Measurements from ENCODE around the gene DYSF. TPM values are rescaled to one million over a fixed set of nuclear protein-coding genes. Genes with fewer than 3 reads are reported as not detected.

DYSF gene
- total and polyA plus RNA-seq, 2 donors: 5.8 to 9.2 TPM

- Histone ChIP-seq H3K9me3 (ENCODE audit: control insufficient read depth in 2 of 2, insufficient read depth in 1 of 2, low read length in 1 of 2) (peaks cover 6 to 18% of the 10 kb centered on the region in 2 donors), H3K4me1 (ENCODE audit: control insufficient read depth in 2 of 2, insufficient read depth in 2 of 2, low read length in 2 of 2) (no peaks in the 10 kb centered on the region), H3K27me3 (ENCODE audit: control insufficient read depth in 2 of 2, insufficient read depth in 1 of 2, low read length in 1 of 2) (no peaks in the 10 kb centered on the region), H3K36me3 (ENCODE audit: control insufficient read depth in 2 of 2, insufficient read depth in 2 of 2, low read length in 1 of 2) (no peaks in the 10 kb centered on the region), H3K27ac (ENCODE audit: low read depth in 1 of 2, low read length in 1 of 2) (no peak overlapping the region), H3K4me3 (ENCODE audit: low read length in 2 of 2) (no peak overlapping the region)
- WGBS: 99% methylated on average over 10 of the region's 10 CpGs
- DNase-seq (ENCODE audit: low read depth in 6 of 9, low spot score in 9 of 9): no peak
These were observed 117.2 kb downstream of the DYSF start for GRCh38 chr2:71570511-71570910.

- Histone ChIP-seq H3K27ac (ENCODE audit: low read depth in 1 of 2, low read length in 1 of 2) (no peak overlapping the region), H3K4me3 (ENCODE audit: low read length in 2 of 2) (no peak overlapping the region), H3K9me3 (ENCODE audit: control insufficient read depth in 2 of 2, insufficient read depth in 1 of 2, low read length in 1 of 2) (peaks cover 6 to 18% of the 10 kb centered on the region in 2 donors), H3K36me3 (ENCODE audit: control insufficient read depth in 2 of 2, insufficient read depth in 2 of 2, low read length in 1 of 2) (no peaks in the 10 kb centered on the region), H3K27me3 (ENCODE audit: control insufficient read depth in 2 of 2, insufficient read depth in 1 of 2, low read length in 1 of 2) (no peaks in the 10 kb centered on the region), H3K4me1 (ENCODE audit: control insufficient read depth in 2 of 2, insufficient read depth in 2 of 2, low read length in 2 of 2) (no peaks in the 10 kb centered on the region)
- DNase-seq (ENCODE audit: low read depth in 6 of 9, low spot score in 9 of 9): no peak
- WGBS: 96% methylated on average over 2 of the region's 2 CpGs
These were observed 117.6 kb downstream of the DYSF start for GRCh38 chr2:71570951-71571460.

GRCh38 chr2:71571945-71572344 lies 118.6 kb downstream of the DYSF start:
- no peaks in the 10 kb centered on the region for H3K4me1 ChIP-seq (ENCODE audit: control insufficient read depth in 2 of 2, insufficient read depth in 2 of 2, low read length in 2 of 2)
- H3K27ac ChIP-seq (ENCODE audit: low read depth in 1 of 2, low read length in 1 of 2): no peak overlapping the region
- DNase-seq (ENCODE audit: low read depth in 6 of 9, low spot score in 9 of 9): no peak
- no peaks in the 10 kb centered on the region for H3K27me3 ChIP-seq (ENCODE audit: control insufficient read depth in 2 of 2, insufficient read depth in 1 of 2, low read length in 1 of 2)
- no peak overlapping the region for H3K4me3 ChIP-seq (ENCODE audit: low read length in 2 of 2)
- peaks cover 6 to 18% of the 10 kb centered on the region in 2 donors for H3K9me3 ChIP-seq (ENCODE audit: control insufficient read depth in 2 of 2, insufficient read depth in 1 of 2, low read length in 1 of 2)
- no peaks in the 10 kb centered on the region for H3K36me3 ChIP-seq (ENCODE audit: control insufficient read depth in 2 of 2, insufficient read depth in 2 of 2, low read length in 1 of 2)
- 98% methylated on average over 1 of the region's 1 CpG for WGBS

- DNase-seq (ENCODE audit: low read depth in 6 of 9, low spot score in 9 of 9): no peak
- Histone ChIP-seq H3K27me3 (ENCODE audit: control insufficient read depth in 2 of 2, insufficient read depth in 1 of 2, low read length in 1 of 2) (no peaks in the 10 kb centered on the region), H3K9me3 (ENCODE audit: control insufficient read depth in 2 of 2, insufficient read depth in 1 of 2, low read length in 1 of 2) (peaks cover 2 to 10% of the 10 kb centered on the region in 2 donors), H3K36me3 (ENCODE audit: control insufficient read depth in 2 of 2, insufficient read depth in 2 of 2, low read length in 1 of 2) (no peaks in the 10 kb centered on the region), H3K27ac (ENCODE audit: low read depth in 1 of 2, low read length in 1 of 2) (no peak overlapping the region), H3K4me3 (ENCODE audit: low read length in 2 of 2) (no peak overlapping the region), H3K4me1 (ENCODE audit: control insufficient read depth in 2 of 2, insufficient read depth in 2 of 2, low read length in 2 of 2) (no peaks in the 10 kb centered on the region)
- WGBS: 98% methylated on average over 5 of the region's 5 CpGs
These were observed 122.6 kb downstream of the DYSF start for GRCh38 chr2:71575966-71576365.

- H3K9me3 ChIP-seq (ENCODE audit: control insufficient read depth in 2 of 2, insufficient read depth in 1 of 2, low read length in 1 of 2): peaks cover 0 to 5% of the 10 kb centered on the region in 2 donors
- H3K36me3 ChIP-seq (ENCODE audit: control insufficient read depth in 2 of 2, insufficient read depth in 2 of 2, low read length in 1 of 2): no peaks in the 10 kb centered on the region
- WGBS: 91% methylated on average over 16 of the region's 16 CpGs
- no peak for DNase-seq (ENCODE audit: low read depth in 6 of 9, low spot score in 9 of 9)
- no peaks in the 10 kb centered on the region for H3K27me3 ChIP-seq (ENCODE audit: control insufficient read depth in 2 of 2, insufficient read depth in 1 of 2, low read length in 1 of 2)
- H3K4me3 ChIP-seq (ENCODE audit: low read length in 2 of 2): no peak overlapping the region
- H3K4me1 ChIP-seq (ENCODE audit: control insufficient read depth in 2 of 2, insufficient read depth in 2 of 2, low read length in 2 of 2): no peaks in the 10 kb centered on the region
- no peak overlapping the region for H3K27ac ChIP-seq (ENCODE audit: low read depth in 1 of 2, low read length in 1 of 2)
These were observed 123.2 kb downstream of the DYSF start for GRCh38 chr2:71576541-71576940.

- 94% methylated on average over 3 of the region's 3 CpGs for WGBS
- Histone ChIP-seq H3K9me3 (ENCODE audit: control insufficient read depth in 2 of 2, insufficient read depth in 1 of 2, low read length in 1 of 2) (no peaks in the 10 kb centered on the region), H3K27ac (ENCODE audit: low read depth in 1 of 2, low read length in 1 of 2) (no peak overlapping the region), H3K4me1 (ENCODE audit: control insufficient read depth in 2 of 2, insufficient read depth in 2 of 2, low read length in 2 of 2) (no peaks in the 10 kb centered on the region), H3K4me3 (ENCODE audit: low read length in 2 of 2) (no peak overlapping the region), H3K36me3 (ENCODE audit: control insufficient read depth in 2 of 2, insufficient read depth in 2 of 2, low read length in 1 of 2) (no peaks in the 10 kb centered on the region), H3K27me3 (ENCODE audit: control insufficient read depth in 2 of 2, insufficient read depth in 1 of 2, low read length in 1 of 2) (no peaks in the 10 kb centered on the region)
- no peak for DNase-seq (ENCODE audit: low read depth in 6 of 9, low spot score in 9 of 9)
These were observed 123.8 kb downstream of the DYSF start for GRCh38 chr2:71577209-71577608.

GRCh38 chr2:71578767-71579342 lies 125.5 kb downstream of the DYSF start:
- DNase-seq (ENCODE audit: low read depth in 6 of 9, low spot score in 9 of 9): no peak

GRCh38 chr2:71581026-71581425 lies 127.7 kb downstream of the DYSF start:
- Histone ChIP-seq H3K27ac (ENCODE audit: low read depth in 1 of 2, low read length in 1 of 2) (no peak overlapping the region), H3K4me1 (ENCODE audit: control insufficient read depth in 2 of 2, insufficient read depth in 2 of 2, low read length in 2 of 2) (no peaks in the 10 kb centered on the region), H3K9me3 (ENCODE audit: control insufficient read depth in 2 of 2, insufficient read depth in 1 of 2, low read length in 1 of 2) (no peaks in the 10 kb centered on the region), H3K36me3 (ENCODE audit: control insufficient read depth in 2 of 2, insufficient read depth in 2 of 2, low read length in 1 of 2) (no peaks in the 10 kb centered on the region), H3K27me3 (ENCODE audit: control insufficient read depth in 2 of 2, insufficient read depth in 1 of 2, low read length in 1 of 2) (no peaks in the 10 kb centered on the region), H3K4me3 (ENCODE audit: low read length in 2 of 2) (no peak overlapping the region)
- no peak for DNase-seq (ENCODE audit: low read depth in 6 of 9, low spot score in 9 of 9)
- 94% methylated on average over 10 of the region's 10 CpGs for WGBS

More at GRCh38 chr2:71578767-71579342, 125.5 kb downstream of the DYSF start:
- Histone ChIP-seq H3K27me3 (ENCODE audit: control insufficient read depth in 2 of 2, insufficient read depth in 1 of 2, low read length in 1 of 2) (no peaks in the 10 kb centered on the region), H3K9me3 (ENCODE audit: control insufficient read depth in 2 of 2, insufficient read depth in 1 of 2, low read length in 1 of 2) (no peaks in the 10 kb centered on the region), H3K36me3 (ENCODE audit: control insufficient read depth in 2 of 2, insufficient read depth in 2 of 2, low read length in 1 of 2) (no peaks in the 10 kb centered on the region), H3K4me3 (ENCODE audit: low read length in 2 of 2) (no peak overlapping the region), H3K4me1 (ENCODE audit: control insufficient read depth in 2 of 2, insufficient read depth in 2 of 2, low read length in 2 of 2) (no peaks in the 10 kb centered on the region), H3K27ac (ENCODE audit: low read depth in 1 of 2, low read length in 1 of 2) (no peak overlapping the region)
- WGBS: 97% methylated on average over 20 of the region's 20 CpGs

- H3K36me3 ChIP-seq (ENCODE audit: control insufficient read depth in 2 of 2, insufficient read depth in 2 of 2, low read length in 1 of 2): no peaks in the 10 kb centered on the region
- no peaks in the 10 kb centered on the region for H3K4me1 ChIP-seq (ENCODE audit: control insufficient read depth in 2 of 2, insufficient read depth in 2 of 2, low read length in 2 of 2)
- H3K27ac ChIP-seq (ENCODE audit: low read depth in 1 of 2, low read length in 1 of 2): no peak overlapping the region
- no peak for DNase-seq (ENCODE audit: low read depth in 6 of 9, low spot score in 9 of 9)
- H3K4me3 ChIP-seq (ENCODE audit: low read length in 2 of 2): no peak overlapping the region
- H3K9me3 ChIP-seq (ENCODE audit: control insufficient read depth in 2 of 2, insufficient read depth in 1 of 2, low read length in 1 of 2): no peaks in the 10 kb centered on the region
- 95% methylated on average over 7 of the region's 7 CpGs for WGBS
- H3K27me3 ChIP-seq (ENCODE audit: control insufficient read depth in 2 of 2, insufficient read depth in 1 of 2, low read length in 1 of 2): no peaks in the 10 kb centered on the region
These were observed 130.5 kb downstream of the DYSF start for GRCh38 chr2:71583876-71584275.
